Right hindlimb (tissue), 1 donor: ENCODE data around the gene PTGR3.

Experiments used
- DNase-seq: peaks from one replicate; pipeline ENCODE4 v3.0.0-alpha.2; 2018

The PTGR3 gene

GRCh38 chr18:75214766-75215510 lies 6.0 kb upstream of the PTGR3 start:
- DNase-seq = no peak

GRCh38 chr18:75214332-75214690 lies 5.4 kb upstream of the PTGR3 start:
- no peak for DNase-seq

- no peak for DNase-seq
Observed at GRCh38 chr18:75213611-75214331, 4.8 kb upstream of the PTGR3 start.

GRCh38 chr18:75212751-75213090 lies 3.8 kb upstream of the PTGR3 start:
- no peak for DNase-seq

GRCh38 chr18:75211953-75212750 lies 3.2 kb upstream of the PTGR3 start:
- DNase-seq = peak; percentile 75

- DNase-seq = no peak
Observed at GRCh38 chr18:75211626-75211952, 2.6 kb upstream of the PTGR3 start.

GRCh38 chr18:75211002-75211621 lies 2.2 kb upstream of the PTGR3 start:
- DNase-seq = no peak

- peak; percentile 84 for DNase-seq
Observed at GRCh38 chr18:75210274-75211001, 1.5 kb upstream of the PTGR3 start, which contains the start of gene TSHZ1. TSHZ1 (plus strand) TSS chr18:75210797; CDS start chr18:75211877, 1,080 bp downstream.

GRCh38 chr18:75209951-75210258 lies 966 bp upstream of the PTGR3 start:
- DNase-seq = no peak

GRCh38 chr18:75208836-75209128 lies 157 bp downstream of the PTGR3 start:
- DNase-seq = no peak

- DNase-seq = peak; percentile 77
Observed at GRCh38 chr18:75208155-75208835, 644 bp downstream of the PTGR3 start.

- peak; percentile 47 for DNase-seq
Observed at GRCh38 chr18:75207310-75208154, 1.4 kb downstream of the PTGR3 start.

- DNase-seq = no peak
Observed at GRCh38 chr18:75206452-75207309, 2.3 kb downstream of the PTGR3 start.

- DNase-seq = peak; percentile 48
Observed at GRCh38 chr18:75205514-75206132, 3.3 kb downstream of the PTGR3 start.

GRCh38 chr18:75204732-75205513 lies 4.0 kb downstream of the PTGR3 start:
- DNase-seq = no peak

GRCh38 chr18:75204269-75204731 lies 4.6 kb downstream of the PTGR3 start:
- no peak for DNase-seq

GRCh38 chr18:75203416-75204268 lies 5.3 kb downstream of the PTGR3 start:
- peak; percentile 77 for DNase-seq
